ENCODE measurements around the gene CGNL1. TPM values are rescaled to one million over a fixed set of nuclear protein-coding genes. Genes with fewer than 3 reads are reported as not detected.

CGNL1 gene
- total RNA-seq, 1 experiment from 2014 or later: 10.6 TPM

- DNase-seq: no peak
- H3K4me3 ChIP-seq (ENCODE audit: insufficient read depth, low read depth, low read length): no peak overlapping the region
- no peaks in the 10 kb centered on the region for H3K27me3 ChIP-seq (ENCODE audit: control insufficient read depth, insufficient read depth, low read length)
- no peaks in the 10 kb centered on the region for H3K36me3 ChIP-seq (replicated peaks; ENCODE audit: control insufficient read depth, insufficient read depth, low read length)
These were observed 33.3 kb upstream of the CGNL1 start for GRCh38 chr15:57343048-57343447.

DNA sequence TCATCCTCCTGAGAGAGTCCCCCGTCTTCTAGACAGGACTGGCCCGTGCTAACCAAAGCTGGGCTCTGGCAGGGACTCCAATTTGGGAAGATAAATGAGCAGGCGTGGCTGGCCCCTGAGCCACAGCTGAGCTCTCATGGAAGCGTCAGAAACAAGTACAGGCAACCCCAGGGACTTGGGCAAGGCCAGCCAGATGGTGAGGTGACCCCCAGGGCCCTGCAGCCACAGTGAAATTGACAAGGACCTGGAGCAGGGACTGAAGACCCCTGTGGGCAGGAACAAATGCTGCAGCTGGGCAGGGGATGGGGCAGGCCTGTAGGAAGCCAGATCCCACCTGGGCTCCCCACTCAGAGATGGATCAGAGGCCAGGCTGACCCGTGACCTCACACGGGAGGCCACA, 32.8 kb upstream of the CGNL1 start:
- H3K4me3 ChIP-seq (ENCODE audit: insufficient read depth, low read depth, low read length): no peak overlapping the region
- DNase-seq: peak; percentile 56
- H3K27me3 ChIP-seq (ENCODE audit: control insufficient read depth, insufficient read depth, low read length): no peaks in the 10 kb centered on the region
- H3K36me3 ChIP-seq (replicated peaks; ENCODE audit: control insufficient read depth, insufficient read depth, low read length): no peaks in the 10 kb centered on the region

GRCh38 chr15:57344282-57344681, 32.0 kb upstream of the CGNL1 start:
- no peaks in the 10 kb centered on the region for H3K36me3 ChIP-seq (replicated peaks; ENCODE audit: control insufficient read depth, insufficient read depth, low read length)
- no peak overlapping the region for H3K4me3 ChIP-seq (ENCODE audit: insufficient read depth, low read depth, low read length)
- no peaks in the 10 kb centered on the region for H3K27me3 ChIP-seq (ENCODE audit: control insufficient read depth, insufficient read depth, low read length)
- DNase-seq: no peak

- peak; percentile 78 for DNase-seq
- no peaks in the 10 kb centered on the region for H3K36me3 ChIP-seq (replicated peaks; ENCODE audit: control insufficient read depth, insufficient read depth, low read length)
- H3K4me3 ChIP-seq (ENCODE audit: insufficient read depth, low read depth, low read length): no peak overlapping the region
- H3K27me3 ChIP-seq (ENCODE audit: control insufficient read depth, insufficient read depth, low read length): no peaks in the 10 kb centered on the region
These were observed 30.7 kb upstream of the CGNL1 start for GRCh38 chr15:57345584-57345983.

- Histone ChIP-seq H3K27me3 (ENCODE audit: control insufficient read depth, insufficient read depth, low read length) (no peaks in the 10 kb centered on the region), H3K4me3 (ENCODE audit: insufficient read depth, low read depth, low read length) (no peak overlapping the region), H3K36me3 (replicated peaks; ENCODE audit: control insufficient read depth, insufficient read depth, low read length) (no peaks in the 10 kb centered on the region)
- DNase-seq: no peak
These were observed 28.2 kb upstream of the CGNL1 start for GRCh38 chr15:57348081-57348480.

DNA sequence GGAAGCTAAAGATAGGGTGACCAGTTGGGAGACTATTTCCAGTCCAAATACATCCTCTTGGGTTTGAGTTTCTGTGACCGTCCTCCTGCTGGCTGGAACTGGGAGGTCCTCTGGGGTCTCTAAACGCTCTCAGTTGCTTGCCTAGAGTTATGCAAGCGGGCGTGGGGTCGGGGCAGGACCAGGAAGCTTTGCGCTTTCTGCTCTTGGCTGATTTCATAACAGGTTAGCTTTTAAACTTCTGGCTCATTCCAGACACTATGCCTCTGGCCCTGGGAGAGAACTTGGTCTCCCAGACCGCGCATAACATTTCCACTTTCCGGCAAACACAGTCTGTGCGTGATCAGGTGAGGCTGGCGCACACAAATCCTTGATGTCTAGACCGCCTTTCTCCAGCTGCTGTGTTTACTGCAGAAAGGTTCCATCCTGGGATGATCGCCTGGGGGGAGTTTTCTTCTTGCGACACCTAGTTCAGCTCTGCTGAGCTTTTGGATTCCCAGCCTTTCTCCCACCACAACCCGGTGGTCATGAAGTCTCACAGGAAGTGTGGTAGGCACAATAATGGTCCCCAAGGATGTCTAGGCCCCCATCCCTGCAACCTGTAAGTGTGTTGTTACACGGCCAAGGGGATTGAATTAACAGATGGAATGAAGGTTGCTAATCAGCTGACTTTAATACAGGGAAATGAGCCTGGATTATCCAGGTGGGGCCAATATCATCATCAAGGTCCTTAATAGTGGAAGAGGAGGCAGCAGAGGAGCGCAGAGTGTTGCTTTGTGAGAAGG, 23.6 kb upstream of the CGNL1 start:
- no peaks in the 10 kb centered on the region for H3K27me3 ChIP-seq (ENCODE audit: control insufficient read depth, insufficient read depth, low read length)
- no peak overlapping the region for H3K4me3 ChIP-seq (ENCODE audit: insufficient read depth, low read depth, low read length)
- DNase-seq: no peak
- H3K36me3 ChIP-seq (replicated peaks; ENCODE audit: control insufficient read depth, insufficient read depth, low read length): no peaks in the 10 kb centered on the region

GRCh38 chr15:57353317-57353804, 22.9 kb upstream of the CGNL1 start:
- no peak overlapping the region for H3K4me3 ChIP-seq (ENCODE audit: insufficient read depth, low read depth, low read length)
- no peaks in the 10 kb centered on the region for H3K27me3 ChIP-seq (ENCODE audit: control insufficient read depth, insufficient read depth, low read length)
- no peaks in the 10 kb centered on the region for H3K36me3 ChIP-seq (replicated peaks; ENCODE audit: control insufficient read depth, insufficient read depth, low read length)
- DNase-seq: no peak

DNA sequence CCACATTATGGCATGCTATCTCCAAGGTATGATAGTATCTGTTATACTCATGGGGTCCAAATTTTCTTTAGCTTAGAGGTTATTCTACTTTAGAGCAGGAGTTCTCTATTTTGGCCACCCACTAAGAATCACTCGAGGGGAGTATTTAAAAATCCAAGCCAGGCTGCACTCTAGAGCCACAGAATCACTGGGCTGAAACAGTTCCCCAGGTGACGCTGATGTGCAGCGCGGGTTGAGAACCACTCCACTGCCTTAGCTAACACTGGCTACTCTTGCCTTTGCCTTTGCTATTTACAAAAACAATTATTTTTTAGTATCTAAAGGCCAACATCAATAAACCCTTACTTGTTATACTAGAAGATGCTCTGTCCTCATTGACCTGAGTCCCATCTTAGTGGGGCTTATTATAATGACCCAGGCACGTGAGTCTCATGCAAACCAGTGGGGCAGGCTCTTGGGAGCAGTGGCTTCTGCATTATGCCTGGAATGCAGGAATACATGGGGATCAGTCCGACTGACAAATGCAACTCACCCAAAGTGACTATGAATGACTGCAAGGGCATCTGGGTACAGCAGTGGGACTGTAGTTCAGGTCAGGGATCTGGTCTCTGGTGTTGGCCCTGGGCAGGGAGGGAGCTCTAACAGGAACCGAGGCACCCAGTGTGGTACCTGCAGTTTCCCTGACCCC, 21.7 kb upstream of the CGNL1 start:
- H3K36me3 ChIP-seq (replicated peaks; ENCODE audit: control insufficient read depth, insufficient read depth, low read length): no peaks in the 10 kb centered on the region
- no peak for DNase-seq
- H3K4me3 ChIP-seq (ENCODE audit: insufficient read depth, low read depth, low read length): no peak overlapping the region
- no peaks in the 10 kb centered on the region for H3K27me3 ChIP-seq (ENCODE audit: control insufficient read depth, insufficient read depth, low read length)

DNA sequence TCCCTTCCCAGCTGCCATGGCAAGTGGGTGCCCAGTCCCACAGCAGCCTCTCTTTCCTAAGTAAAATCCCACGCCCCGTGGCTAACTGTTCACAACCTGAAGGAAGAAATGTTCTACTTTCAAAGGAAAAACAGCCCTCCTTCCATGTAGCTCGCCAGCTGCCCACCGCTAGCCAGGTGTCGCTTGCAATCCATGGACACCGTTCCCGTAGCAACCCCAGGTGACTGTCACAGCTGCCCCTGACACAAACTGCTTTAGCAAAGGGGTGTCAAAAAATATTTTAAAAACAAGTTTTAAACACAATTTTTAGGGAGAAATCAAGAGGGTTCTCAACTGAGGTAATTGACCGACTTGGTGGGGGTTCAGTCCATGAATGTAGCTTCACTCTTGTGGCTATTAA, 21.0 kb upstream of the CGNL1 start:
- Histone ChIP-seq H3K36me3 (replicated peaks; ENCODE audit: control insufficient read depth, insufficient read depth, low read length) (no peaks in the 10 kb centered on the region), H3K27me3 (ENCODE audit: control insufficient read depth, insufficient read depth, low read length) (no peaks in the 10 kb centered on the region)
- no peak for DNase-seq

DNA sequence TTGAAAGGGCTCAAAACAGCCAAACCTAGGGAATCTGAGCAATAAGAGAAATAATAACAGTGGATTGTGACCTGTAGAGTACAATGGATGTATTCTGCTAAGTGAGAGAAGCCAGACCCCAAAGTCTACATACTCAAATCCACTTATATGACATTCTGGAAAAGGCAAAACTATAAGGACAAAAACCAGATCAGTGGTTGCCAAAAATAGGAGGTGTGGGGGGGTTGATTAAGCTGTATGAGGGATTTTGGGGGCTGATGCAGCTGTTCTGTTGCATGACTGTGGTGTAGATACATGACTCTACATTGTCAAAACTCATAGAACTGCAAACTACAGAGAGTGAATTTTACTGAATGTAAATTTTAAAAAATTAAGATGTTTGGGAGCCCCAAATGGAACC, 20.1 kb upstream of the CGNL1 start:
- H3K36me3 ChIP-seq (replicated peaks; ENCODE audit: control insufficient read depth, insufficient read depth, low read length): no peaks in the 10 kb centered on the region
- H3K4me3 ChIP-seq (ENCODE audit: insufficient read depth, low read depth, low read length): no peak overlapping the region
- DNase-seq: no peak
- no peaks in the 10 kb centered on the region for H3K27me3 ChIP-seq (ENCODE audit: control insufficient read depth, insufficient read depth, low read length)

More for the DNA sequence above, 21.0 kb upstream of the CGNL1 start:
- no peak overlapping the region for H3K4me3 ChIP-seq (ENCODE audit: insufficient read depth, low read depth, low read length)

GRCh38 chr15:57356636-57357035, 19.7 kb upstream of the CGNL1 start:
- DNase-seq: no peak
- Histone ChIP-seq H3K4me3 (ENCODE audit: insufficient read depth, low read depth, low read length) (no peak overlapping the region), H3K27me3 (ENCODE audit: control insufficient read depth, insufficient read depth, low read length) (no peaks in the 10 kb centered on the region), H3K36me3 (replicated peaks; ENCODE audit: control insufficient read depth, insufficient read depth, low read length) (no peaks in the 10 kb centered on the region)

- Histone ChIP-seq H3K27me3 (ENCODE audit: control insufficient read depth, insufficient read depth, low read length) (no peaks in the 10 kb centered on the region), H3K36me3 (replicated peaks; ENCODE audit: control insufficient read depth, insufficient read depth, low read length) (no peaks in the 10 kb centered on the region), H3K4me3 (ENCODE audit: insufficient read depth, low read depth, low read length) (no peak overlapping the region)
- DNase-seq: no peak
These were observed 18.5 kb upstream of the CGNL1 start for GRCh38 chr15:57357799-57358198.

DNA sequence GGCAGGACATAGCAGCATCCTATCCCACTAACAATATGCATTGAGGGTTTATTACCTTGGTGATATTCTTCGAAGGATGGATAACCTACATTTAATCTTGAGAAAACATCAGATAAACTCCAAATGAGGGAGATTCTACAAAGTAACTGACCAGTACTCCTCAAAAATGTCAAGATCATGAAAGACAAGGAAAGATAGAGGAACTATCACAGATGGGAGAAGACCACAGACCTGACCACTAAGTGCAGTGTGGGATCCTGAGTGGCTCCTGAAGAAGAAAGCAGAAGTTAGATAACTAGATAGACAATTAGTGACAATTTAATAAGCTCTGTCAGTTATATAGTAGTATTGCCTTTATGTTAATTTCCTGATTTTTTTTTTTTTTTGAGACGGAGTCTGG, 17.7 kb upstream of the CGNL1 start:
- Histone ChIP-seq H3K4me3 (ENCODE audit: insufficient read depth, low read depth, low read length) (no peak overlapping the region), H3K36me3 (replicated peaks; ENCODE audit: control insufficient read depth, insufficient read depth, low read length) (no peaks in the 10 kb centered on the region), H3K27me3 (ENCODE audit: control insufficient read depth, insufficient read depth, low read length) (no peaks in the 10 kb centered on the region)
- DNase-seq: no peak

DNA sequence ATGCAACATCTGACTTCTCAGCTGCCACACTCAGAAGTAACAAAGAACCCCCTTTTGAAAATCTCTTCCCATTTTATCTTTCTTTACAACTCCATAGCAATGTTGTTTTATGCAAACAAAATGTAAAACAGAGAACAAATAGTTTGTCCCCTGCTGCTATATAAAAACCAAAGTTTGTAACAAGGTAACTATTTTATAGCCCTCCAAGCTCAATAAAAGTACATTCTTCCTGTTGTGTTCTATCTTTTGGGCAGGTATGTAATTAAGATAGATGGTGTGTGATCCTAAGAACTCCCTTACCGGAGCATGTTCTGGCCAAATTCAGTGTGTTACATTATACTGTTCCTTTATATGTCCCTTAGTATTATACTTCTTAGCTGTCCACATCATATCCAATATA, 12.6 kb upstream of the CGNL1 start:
- Histone ChIP-seq H3K4me3 (ENCODE audit: insufficient read depth, low read depth, low read length) (no peak overlapping the region), H3K36me3 (replicated peaks; ENCODE audit: control insufficient read depth, insufficient read depth, low read length) (no peaks in the 10 kb centered on the region), H3K27me3 (ENCODE audit: control insufficient read depth, insufficient read depth, low read length) (no peaks in the 10 kb centered on the region)
- no peak for DNase-seq

DNA sequence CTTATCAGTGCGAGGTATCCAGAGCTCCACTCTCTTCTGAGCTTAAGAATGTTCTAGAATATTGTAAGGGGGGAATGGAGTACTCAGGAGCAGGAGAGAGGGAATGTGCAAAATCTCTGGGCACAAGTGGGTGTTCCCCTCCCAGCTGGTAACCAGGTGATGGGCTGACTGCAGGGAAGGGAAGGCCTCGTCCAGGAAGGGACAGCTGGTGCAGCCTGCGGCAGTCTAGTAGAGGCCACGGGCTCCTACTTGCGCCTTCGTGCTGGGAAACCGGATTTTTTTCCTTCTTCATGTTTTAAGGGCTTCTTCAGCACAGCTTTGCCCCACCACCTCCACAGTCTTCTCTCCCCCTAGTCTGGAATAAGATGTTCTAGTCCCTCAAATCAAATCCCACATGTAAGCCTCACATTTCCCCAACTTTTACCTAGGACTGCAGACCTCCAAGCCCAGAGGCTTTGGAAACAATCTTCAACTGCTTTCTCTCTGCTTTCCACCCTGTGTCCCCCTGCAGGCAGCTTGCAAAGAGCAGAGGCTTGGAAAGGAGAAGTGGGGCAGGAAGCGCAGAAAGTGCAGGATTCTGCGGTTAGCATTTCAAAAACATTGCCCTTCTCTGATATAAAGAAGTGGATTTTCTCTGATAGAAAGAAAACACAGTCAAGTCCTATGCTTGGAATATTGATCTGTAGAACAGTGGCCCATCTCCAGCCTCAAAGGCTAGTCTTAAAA, 11.9 kb upstream of the CGNL1 start:
- DNase-seq: peak; percentile 73
- no peaks in the 10 kb centered on the region for H3K27me3 ChIP-seq (ENCODE audit: control insufficient read depth, insufficient read depth, low read length)
- no peak overlapping the region for H3K4me3 ChIP-seq (ENCODE audit: insufficient read depth, low read depth, low read length)
- H3K36me3 ChIP-seq (replicated peaks; ENCODE audit: control insufficient read depth, insufficient read depth, low read length): no peaks in the 10 kb centered on the region
